GM21528 (cell line): ENCODE measurements around the gene PATZ1.
A peak's percentile ranks its signal among the peaks of the same experiment; 100 is the strongest.
"Not testable (repeated sequence)": the region's sequence is repeated elsewhere in the genome, so short reads cannot be mapped to it uniquely, and the experiment has no call there.

Source experiments
- ATAC-seq: cut with Tn5 transposase; IDR thresholded peaks from one replicate; pipeline ENCODE4 v1.9.1; 2021; ENCODE audit warnings: mild to moderate bottlenecking, moderate library complexity; ENCODE audit not compliant: unreplicated experiment, low FRiP score

PATZ1 gene

DNA sequence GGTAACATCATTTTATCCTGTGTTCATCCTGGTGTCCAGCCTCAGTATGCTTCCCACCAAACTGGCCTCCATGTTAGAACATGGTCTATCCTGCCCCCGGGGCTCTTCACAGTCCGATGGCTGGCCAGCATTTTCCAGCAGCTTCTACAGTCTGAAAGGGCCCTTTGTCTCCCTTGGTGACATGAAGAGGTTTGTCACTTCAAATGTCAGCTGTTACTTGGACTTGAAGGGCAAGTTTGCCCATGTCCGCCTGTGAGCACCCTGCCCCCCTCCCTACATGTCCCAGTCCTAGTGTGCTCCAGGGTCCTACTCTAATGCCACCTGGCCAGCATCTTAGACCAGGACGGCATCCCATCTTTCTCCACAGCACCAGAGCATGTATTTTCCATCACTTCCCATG, 24.7 kb downstream of the PATZ1 start:
- ATAC-seq, result no peak

DNA sequence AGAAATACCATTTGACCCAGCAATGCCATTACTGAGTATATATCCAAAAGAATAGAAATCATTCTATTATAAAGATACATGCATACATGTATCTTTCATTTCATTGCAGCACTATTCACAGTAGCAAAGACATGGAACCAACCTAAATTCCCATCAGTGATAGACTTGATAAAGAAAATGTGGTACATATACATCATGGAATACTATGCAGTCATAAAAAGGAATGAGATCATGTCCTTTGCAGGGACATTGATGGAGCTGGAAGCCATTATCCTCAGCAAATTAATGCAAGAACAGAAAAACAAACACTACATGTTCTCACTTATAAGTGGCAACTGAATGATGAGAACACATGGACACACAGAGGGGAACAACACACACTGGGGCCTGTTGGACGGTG, 31.9 kb downstream of the PATZ1 start:
- ATAC-seq, result not testable (repeated sequence)

DNA sequence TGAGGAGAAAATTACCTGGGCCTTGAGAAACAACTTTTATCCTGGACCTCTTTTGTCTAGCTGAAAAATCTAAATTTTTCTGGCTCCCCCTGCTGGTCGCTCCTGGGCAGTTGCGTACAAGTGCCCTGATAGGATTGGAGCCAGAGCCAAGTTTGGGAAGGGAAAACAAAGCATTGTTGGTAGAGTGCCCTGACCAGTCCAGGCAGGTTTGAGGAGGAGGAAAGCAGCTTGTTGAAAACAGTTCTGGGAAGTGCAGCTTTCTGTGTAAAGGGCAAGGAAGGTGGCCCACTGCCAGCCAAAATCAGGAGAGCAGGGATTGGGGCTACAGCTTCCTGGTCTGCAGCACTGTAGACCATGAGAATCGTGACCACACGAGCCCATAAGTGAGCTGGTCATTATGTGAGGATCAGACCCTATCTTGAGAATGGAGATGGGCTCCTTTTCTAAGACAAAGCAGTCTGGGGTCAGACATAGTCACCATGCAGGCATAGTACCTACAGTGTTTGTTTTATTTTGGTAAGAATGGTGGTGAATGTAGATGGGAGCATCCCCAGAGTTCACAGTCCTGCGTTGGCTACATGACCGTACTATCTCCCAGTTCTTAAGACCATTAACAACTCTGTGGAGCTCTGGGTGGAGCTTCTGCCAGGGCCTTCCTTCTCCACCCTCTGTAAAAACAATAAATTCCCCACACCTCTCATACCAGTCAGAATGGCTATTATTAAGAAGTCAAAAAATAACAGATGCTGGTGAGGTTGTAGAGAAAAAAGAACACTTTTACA, 32.6 kb downstream of the PATZ1 start:
- ATAC-seq, result no peak

DNA sequence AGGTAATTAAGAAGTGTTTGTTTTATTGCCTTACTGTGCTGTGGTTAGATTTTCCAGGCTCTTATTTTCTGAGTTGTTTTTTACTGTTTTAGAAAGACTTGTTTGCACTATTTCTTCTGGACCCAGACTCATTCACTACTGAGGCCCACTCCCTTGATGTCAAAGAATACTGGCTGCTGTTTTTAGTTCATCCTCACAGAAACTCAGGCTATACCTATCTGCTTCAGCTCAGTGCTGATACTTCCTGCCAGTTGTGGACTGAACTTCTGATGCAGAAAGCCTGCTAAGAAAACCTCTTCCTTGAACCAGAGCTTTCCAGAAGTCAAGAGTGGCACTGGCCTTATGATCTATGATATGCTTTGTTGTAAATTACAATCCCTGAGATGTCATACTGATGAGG, 38.0 kb downstream of the PATZ1 start:
- ATAC-seq, result no peak

DNA sequence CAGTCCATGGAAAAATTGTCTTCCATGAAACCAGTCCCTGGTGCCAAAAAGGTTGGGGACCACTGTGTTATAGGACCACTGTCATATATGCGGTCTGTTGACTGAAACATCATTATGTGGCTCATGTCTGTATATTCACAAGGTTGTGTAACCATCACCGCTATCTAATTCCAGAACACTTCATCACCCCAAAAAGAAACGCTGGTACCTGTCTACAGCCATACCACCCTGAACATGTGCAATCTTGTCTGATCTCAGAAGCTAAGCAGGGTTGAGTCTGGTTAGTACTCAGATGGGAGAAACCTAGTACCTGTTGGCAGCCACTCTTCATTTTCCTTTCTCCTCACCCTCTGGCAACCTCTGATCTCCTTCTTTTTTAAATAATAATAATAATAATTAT, 41.0 kb downstream of the PATZ1 start:
- ATAC-seq, result no peak

DNA sequence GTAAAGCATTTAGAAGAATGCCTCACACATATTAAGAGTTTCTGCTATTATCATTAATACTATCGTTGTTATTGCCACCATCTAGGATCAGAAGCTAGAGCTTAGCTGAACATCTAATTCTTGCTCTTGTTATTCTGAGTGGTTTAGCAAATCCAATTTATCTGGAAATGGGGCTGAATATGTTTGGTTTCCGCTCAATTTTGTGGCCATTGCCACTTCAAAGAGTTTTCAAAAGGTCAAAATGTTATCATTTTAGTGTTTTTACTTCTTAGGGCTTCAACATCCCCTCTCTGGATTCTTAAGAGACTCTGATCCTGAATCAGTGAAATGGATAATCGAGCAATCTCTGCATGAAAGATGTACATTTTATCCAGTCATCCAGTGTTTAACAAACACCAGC, 43.6 kb downstream of the PATZ1 start:
- ATAC-seq, result no peak

DNA sequence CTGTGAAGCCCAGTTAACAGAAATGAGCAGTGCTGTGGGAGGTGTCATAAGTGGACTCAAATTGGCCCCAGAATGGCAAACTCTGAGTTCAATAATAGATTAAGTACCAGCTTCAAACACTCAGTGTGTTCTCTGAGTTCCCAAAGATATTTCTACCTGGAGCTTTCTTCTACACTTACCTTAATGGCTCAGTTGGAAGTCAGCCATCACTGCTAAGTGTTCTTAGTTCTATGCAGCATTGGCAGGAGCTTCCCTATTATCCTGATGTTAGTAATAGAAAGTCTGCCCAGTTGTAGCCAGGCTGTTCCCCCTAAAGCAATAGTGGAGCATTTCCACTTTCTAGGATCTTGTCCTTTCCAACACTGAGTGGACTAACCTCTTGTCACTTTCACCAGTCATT, 44.1 kb downstream of the PATZ1 start:
- ATAC-seq, result no peak

DNA sequence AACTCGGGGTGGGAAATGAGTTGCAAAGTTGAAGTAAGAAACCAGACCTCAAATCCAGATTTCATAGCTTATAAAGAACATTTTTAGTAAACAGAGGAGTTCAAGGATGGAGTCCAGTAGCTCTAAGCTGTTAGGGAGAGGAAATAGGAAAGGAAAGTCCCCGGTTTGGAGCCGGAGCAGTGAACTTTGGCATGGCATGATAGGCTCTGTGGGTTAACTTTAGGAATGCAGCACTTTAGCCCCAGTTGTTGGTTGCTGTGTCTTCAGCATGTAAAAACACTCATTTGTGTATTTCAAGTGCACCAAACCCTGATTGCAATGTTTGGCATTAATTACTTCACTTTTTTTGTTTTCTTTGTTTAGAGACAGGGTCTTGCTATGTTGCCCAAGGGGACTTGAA, 45.2 kb downstream of the PATZ1 start:
- ATAC-seq, result no peak

DNA sequence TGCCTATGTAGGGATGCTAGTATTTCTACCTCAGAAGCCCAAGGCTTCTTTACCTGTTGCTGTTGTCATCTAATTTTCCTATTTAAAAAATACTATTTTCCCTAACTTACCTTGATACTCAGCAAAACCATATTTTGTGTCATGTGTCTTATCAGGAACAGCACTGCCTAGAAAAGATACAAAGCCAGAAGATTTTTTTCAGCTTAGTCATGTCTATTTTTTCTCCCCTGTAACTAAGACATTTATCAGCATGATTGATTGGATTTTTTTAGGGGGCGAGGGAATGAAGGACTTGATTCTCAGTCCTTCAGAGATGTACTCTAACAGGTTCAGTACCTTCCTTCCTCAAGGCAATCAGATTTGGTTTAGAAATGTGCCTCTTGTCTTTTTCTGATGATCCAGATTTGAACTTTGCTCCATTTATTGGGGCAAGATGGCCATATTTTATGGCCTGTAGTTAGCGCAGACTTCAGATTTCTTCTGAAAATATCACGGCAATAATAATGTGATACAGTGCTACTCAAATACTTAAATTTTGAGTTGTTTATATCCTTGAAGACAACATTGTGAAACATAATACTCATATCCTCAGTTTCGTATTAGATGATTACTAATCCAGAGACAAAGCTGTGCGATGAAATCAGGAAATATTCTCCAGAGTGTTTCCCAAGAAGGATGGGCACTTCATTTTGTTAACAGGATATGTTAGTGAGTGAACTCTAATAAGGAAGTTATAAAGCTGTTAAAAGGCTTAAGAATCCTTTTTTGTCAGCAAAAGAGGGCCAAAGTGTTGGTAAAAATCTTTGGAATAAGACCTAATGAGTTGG, 50.1 kb downstream of the PATZ1 start:
- ATAC-seq, result no peak

DNA sequence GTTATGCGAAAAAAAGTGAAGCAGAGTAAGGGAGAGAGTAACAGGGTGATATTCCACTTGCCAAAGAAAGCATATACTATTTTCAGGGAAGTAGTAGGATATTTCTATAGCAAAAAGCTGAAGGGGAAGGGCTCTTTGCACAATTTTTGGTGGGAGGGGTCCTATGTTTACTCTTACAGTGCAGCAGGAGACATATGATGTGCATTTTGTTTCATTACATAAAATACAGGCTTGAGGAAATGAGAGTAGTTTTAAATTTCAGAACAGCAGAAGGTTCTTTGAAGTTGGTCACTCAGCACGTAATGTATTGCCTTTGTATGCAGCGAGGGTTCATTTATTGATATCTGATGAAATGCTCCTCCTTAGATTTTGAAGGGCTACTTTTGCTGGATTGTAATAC, 50.8 kb downstream of the PATZ1 start:
- no peak for ATAC-seq

DNA sequence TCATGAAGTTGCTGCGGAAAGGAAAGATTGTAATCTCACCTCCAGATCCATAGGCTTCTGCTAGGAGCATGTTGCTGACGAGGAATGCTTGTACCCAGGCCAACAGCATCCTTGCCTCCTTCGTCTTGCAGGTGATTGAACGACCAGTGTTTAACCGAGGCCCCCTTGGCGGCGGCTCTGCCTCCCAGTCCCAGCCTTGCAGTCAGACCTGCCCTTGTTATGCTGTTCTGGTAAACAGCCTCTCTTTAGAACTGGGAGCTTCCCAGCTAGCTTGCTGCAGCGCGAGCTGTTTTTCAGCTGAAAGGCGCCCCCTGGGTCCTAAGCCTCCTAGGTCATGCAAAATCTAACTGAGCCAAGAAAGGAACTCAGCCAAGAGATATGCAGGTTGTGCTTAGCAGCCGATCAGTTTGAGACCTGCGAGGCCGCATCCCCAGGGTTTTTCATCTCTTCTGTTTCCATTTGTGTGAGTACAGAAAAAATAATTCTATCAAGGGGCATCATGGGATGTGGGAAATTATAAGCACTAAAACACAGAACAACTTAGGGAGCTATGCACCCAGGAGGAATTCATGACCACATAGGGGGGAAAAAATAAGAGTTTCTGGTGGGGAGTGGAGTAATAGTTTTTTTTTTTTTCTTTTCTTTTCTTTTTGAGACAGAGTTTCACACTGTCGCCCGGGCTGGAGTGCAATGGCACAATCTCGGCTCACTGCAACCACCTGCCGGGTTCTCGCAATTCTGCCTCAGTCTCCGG, 53.7 kb downstream of the PATZ1 start, which contains the start of gene PIK3IP1:
Gene PIK3IP1, minus strand, starts transcription at position 253 of the 754 bp plus-strand sequence. Its CDS starts 144 bp downstream, at position 109.
- ATAC-seq, result no peak

DNA sequence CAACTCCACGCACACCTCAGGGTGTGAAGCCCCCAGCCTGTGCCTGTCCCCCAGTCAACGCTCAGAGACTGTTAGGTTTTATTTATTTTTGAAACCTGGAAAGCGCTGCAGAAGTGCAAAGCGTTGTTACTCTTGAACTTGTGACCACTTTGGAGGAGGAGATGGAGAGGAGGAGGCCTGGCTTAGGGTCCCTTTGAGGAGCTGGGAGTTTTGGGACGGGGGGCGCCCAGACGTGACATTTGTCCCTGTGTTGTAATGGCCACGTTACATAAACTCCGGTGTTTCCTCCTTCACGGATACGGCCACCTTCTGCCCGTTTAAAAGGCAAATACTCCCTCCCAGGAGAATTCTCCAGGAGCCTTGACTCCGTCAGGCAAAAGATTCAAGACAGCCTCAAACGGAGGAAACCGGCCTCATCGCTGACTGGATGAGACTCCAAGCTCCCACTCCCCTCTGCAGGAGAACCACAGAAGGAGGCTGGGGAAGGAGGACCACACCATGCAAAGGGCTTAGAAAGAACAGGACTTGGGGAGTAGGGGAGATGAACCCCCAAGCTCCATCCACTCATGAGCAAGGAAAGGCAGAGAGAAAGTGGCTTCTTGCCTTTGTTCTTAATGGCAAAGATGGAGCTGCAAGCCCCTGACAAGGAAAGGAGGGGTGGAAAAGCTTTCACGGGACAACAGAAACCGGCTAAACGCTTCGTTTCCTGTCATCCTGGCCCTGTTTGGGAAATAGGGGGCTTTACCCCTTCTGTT, 54.5 kb downstream of the PATZ1 start:
- no peak for ATAC-seq

DNA sequence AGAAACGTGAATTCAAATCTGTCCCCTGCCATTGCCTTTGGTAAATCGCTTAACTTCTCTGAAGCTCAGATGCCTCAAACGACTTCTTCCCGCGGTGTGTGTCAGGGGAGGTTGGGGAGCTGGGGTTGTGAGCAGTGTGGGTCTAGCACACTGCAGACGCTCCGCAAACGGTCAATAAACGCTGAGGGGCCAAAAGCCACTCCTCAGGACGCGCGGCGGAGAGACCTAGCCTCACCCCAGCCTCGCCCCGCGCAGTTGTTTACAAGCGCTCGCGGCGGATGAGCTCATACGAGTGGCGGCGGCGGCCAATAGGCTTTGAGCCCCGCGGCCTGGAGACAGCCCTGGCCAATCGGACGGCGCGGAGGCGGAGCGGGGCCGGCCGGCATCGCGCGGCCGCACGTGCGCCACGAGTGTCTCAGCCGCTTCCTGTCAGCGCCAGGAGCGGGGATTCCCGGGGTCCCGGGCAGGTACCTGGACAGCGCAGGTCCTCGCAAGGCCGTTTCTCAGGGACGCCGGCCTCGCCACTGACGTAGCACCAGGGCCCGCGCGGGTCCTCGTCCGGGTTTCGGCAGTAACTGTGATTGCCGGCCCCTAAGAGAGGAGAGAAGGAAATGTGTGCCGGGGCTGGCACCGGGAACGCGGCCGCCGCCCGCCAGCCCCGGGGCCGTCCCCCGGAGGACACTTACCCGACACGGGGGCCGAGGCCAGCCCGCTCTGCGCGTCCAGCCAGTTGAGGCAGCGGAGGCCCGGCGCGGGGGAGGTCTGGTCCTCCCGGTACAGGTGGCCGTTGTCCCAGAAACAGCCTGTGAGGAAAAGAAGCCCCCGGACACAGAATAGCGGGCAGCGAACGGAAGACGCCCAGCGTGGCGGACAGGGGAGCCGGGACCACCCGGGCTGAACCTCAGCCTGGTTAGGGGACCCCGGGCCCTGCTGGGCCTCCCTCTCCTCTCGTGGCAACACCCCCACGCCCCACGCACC, 55.4 kb downstream of the PATZ1 start:
- ATAC-seq, result peak; percentile 90

DNA sequence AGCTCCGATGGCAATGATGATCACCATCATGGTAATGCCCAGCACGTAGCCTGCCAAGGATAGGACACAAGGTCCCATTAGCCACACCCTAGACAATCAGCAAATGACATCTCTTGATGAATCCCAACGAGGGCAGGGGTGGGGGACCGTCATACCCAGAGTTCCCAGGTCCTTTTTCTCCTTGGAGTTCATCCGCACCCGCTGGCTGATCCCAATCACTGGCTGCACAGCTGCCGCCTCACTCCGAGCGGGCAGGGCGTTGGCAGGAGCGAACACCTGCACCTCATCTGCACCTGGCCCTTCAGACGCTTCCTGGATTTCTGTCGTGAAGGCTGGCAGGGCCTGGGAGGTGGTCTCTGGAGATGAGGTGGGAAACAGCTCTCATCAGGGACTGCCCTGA, 56.8 kb downstream of the PATZ1 start:
- ATAC-seq, result no peak

DNA sequence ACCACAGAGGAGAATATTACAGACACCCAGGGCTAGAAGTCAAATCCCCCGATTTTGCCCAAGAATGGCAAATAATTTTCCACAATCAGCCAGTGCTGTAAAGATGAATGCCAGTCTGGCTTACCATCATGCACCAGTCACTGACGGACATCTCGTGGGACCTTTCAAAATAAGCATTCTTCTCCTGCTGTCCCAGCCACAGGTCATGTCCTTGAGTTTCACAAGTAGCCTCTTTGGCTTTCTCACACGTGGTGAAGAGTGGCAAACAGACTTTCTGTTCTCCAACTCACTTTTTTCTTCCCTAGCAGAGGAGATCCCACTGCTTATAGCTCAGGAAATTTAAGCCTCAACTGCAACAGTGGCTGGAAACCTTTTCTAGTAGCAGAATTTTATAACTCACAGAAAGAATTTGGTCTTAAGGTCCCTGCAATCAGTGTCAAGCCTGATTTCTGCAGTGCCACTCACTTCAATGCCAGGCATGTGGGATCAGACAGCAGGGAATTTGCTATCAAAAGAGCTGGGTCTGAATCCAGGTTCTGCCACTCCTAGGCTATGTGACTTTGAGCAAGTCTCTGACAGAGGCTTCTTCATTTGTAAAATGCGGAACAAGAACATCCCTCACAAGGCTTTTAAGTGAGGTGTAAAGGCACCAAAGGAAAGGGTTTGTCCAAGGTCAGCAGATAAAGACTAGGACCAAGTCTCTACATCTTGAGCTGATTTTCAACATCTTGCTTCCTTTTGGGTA, 57.5 kb downstream of the PATZ1 start:
- no peak for ATAC-seq

DNA sequence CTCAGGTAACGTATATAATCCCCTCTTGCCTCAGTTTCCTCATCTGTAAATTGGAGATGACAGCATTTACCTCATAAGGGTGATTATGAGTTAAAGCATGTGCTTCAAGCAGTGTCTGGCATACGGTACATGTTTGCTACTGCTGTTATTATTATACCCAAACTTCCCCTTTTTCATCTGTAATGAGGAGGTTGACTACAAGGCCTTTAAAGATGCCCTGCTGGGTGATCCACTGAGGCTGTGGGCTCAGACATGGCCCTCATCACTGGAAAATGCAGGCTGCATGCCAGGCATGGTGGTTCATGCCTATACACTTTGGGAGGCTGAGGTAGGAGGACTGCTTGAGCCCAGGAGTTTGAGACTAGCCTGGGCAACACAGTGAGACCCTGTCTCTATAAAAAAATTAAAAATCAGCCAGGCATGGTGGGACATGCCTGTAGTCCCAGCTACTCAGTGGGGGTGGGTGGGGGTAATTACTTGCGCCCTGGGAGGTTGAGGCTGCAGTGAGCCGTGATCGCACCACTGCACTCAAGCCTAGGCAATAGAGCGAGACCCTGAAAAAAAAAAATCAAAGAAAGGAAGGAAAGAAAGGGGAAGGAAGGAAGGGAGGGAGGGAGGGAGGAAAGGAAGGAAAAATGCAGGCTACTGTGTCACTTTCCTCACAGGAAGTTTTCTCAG, 58.2 kb downstream of the PATZ1 start:
- ATAC-seq, result no peak

DNA sequence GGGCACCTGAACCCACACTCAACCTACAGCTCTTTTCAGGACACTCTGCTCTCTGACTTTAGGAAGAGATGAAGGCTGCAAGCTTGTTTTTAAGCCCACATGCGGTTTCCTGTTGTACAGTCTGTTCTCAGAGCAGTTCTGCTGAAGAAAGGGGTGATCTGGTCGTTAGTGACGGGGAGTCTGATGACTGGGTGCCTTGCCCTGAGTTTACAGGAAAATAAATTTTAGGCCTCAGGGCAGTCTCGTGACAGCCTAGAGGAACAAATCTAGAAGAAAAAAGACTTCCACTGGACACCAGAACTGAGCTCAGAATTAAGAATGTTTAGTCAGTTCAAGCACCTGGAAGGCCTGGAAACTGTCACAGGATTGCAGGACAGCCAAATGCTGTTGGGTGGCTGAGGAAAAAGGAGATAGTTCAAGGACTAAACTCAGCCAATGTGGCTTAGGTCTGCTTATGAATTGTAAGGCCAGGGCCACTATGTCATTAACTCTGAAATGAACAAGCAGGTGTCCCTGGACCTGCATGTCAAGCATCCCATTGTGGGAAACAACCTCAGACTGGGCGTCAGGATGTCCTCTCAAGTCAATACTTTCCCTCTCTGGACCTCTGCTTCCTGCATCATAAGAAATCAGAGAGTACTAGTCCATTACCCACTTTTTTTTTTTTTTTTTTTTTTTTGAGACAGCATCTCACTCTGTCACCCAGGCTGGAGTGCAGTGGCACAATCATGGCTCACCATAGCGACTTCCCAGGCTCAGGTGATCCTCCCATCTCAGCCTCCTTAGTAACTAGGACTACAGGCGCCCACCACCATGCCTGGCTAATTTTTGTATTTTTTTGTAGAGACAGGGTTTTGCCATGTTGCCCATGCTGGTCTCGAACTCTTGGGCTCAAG, 59.5 kb downstream of the PATZ1 start:
- no peak for ATAC-seq
